ENCODE data around the gene TENT4A. TPM values are rescaled to one million over a fixed set of nuclear protein-coding genes. Genes with fewer than 3 reads are reported as not detected.

The TENT4A gene
- total RNA-seq, 6 experiments from 2014 or later: 19.8 to 23.8 (median 21.7) TPM

DNA sequence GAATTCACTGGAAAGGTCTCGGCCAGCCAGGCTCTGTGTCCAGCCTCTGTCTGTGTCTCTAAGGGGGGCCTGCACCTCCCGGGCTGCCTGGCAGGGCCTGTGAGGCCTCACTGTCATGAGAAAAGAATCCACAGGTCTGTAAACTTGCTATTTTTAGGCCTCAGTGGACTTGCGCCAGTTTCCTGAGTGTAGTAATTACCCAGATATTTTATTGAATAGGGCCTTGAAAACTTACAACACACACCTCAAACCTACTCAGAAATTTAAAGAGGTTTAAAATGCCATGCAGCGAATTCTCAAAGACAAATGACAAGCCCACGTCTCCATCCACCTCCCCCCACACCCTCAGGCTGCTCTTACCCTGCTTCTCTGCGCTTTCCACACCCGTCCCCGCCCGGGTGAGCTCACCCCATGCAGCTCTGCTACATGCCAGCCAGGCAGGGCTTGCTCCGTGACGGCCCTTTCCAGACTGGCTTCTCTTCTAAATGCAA lies 8.8 kb upstream of the TENT4A start:
- TF ChIP-seq CTCF (IDR thresholded peaks at IDR 0.05): no peak
- Mint-ChIP-seq H3K27ac (peak overlapping the region; percentile 99), H3K27me3 (ENCODE audit: insufficient read depth) (peaks cover 7% of the 10 kb centered on the region), H3K4me1 (ENCODE audit: low read depth) (peaks cover 44% of the 10 kb centered on the region), H3K9me3 (peaks cover 4% of the 10 kb centered on the region; the same call in 1 of the 2 replicates), H3K4me3 (peak overlapping the region; percentile 83), H3K36me3 (ENCODE audit: low read depth) (peaks cover 9% of the 10 kb centered on the region)
- peak; percentile 93 for DNase-seq

GRCh38 chr5:6705088-6705487 lies 8.1 kb upstream of the TENT4A start:
- peaks cover 7% of the 10 kb centered on the region for H3K27me3 Mint-ChIP-seq (ENCODE audit: insufficient read depth)
- TF ChIP-seq CTCF (IDR thresholded peaks at IDR 0.05): no peak
- H3K9me3 Mint-ChIP-seq: peaks cover 4% of the 10 kb centered on the region; the same call in 1 of the 2 replicates
- DNase-seq: no peak
- H3K4me3 Mint-ChIP-seq: peak overlapping the region; percentile 83
- H3K4me1 Mint-ChIP-seq (ENCODE audit: low read depth): peaks cover 45% of the 10 kb centered on the region
- peak overlapping the region; percentile 99 for H3K27ac Mint-ChIP-seq
- H3K36me3 Mint-ChIP-seq (ENCODE audit: low read depth): peaks cover 9% of the 10 kb centered on the region

DNA sequence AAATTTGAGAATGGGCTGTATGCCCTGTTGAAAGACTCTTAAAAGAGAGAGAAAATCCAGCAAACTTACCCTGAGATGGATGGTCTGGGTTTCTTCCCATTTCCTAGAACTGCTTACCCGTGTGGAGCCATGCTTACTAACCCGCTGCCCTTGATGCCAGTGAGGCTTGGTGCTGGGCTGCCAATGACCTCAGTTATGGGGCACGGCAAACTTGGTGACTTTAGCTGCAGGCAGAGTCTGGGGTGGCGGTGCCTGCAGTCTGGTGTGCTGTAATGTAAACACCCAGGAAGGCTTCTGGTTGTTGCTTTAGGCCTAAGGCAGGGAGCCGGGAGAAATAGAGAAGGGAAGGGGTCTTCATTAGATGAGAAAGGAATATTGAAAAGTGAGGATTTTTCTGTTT lies 7.3 kb upstream of the TENT4A start:
- Mint-ChIP-seq H3K4me3 (peak overlapping the region; percentile 83; the same call in 1 of the 2 replicates), H3K4me1 (ENCODE audit: low read depth) (peaks cover 54% of the 10 kb centered on the region), H3K27ac (peak overlapping the region; percentile 99), H3K36me3 (ENCODE audit: low read depth) (peaks cover 9% of the 10 kb centered on the region), H3K27me3 (ENCODE audit: insufficient read depth) (peaks cover 7% of the 10 kb centered on the region), H3K9me3 (peaks cover 4% of the 10 kb centered on the region; the same call in 1 of the 2 replicates)
- no peak for DNase-seq
- TF ChIP-seq CTCF (IDR thresholded peaks at IDR 0.05): no peak

DNA sequence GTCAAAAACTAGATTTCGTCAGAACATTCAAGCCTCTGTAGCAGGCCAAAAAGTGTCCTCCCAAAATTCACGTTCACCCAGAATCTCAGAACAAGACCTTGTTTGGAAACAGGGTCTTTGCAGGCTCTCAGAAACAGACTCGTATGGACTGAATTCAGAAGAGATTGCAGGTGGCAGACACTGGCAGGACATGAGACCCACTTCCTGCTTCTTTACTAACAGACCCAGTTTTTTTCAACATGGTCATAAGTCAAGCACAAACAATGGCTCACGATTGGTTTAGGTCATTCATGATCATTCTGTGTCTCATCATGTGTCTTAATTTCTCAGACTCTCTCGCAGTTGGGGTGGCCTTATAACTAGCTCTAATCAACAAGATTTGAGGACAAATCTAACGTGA lies 5.4 kb upstream of the TENT4A start:
- H3K27ac Mint-ChIP-seq: no peak overlapping the region
- peaks cover 4% of the 10 kb centered on the region for H3K27me3 Mint-ChIP-seq (ENCODE audit: insufficient read depth)
- H3K9me3 Mint-ChIP-seq: peaks cover 4% of the 10 kb centered on the region; the same call in 1 of the 2 replicates
- H3K36me3 Mint-ChIP-seq (ENCODE audit: low read depth): peaks cover 4% of the 10 kb centered on the region; the same call in 1 of the 2 replicates
- TF ChIP-seq CTCF (IDR thresholded peaks at IDR 0.05): no peak
- peaks cover 65% of the 10 kb centered on the region for H3K4me1 Mint-ChIP-seq (ENCODE audit: low read depth)
- no peak for DNase-seq
- H3K4me3 Mint-ChIP-seq: no peak overlapping the region

GRCh38 chr5:6708814-6709213 lies 4.4 kb upstream of the TENT4A start:
- DNase-seq: no peak
- Mint-ChIP-seq H3K27me3 (ENCODE audit: insufficient read depth) (peaks cover 4% of the 10 kb centered on the region), H3K27ac (no peak overlapping the region), H3K36me3 (ENCODE audit: low read depth) (peaks cover 4% of the 10 kb centered on the region; the same call in 1 of the 2 replicates), H3K9me3 (peaks cover 4% of the 10 kb centered on the region; the same call in 1 of the 2 replicates), H3K4me3 (no peak overlapping the region), H3K4me1 (ENCODE audit: low read depth) (peaks cover 61% of the 10 kb centered on the region)
- TF ChIP-seq CTCF (IDR thresholded peaks at IDR 0.05): no peak

Measured in HFFc6 (cell line).